GM19328 (cell line): ENCODE measurements around the gene SLC35B4.
A peak's percentile ranks its signal among the peaks of the same experiment; 100 is the strongest.
"Not testable (repeated sequence)": the region's sequence is repeated elsewhere in the genome, so short reads cannot be mapped to it uniquely, and the experiment has no call there.

ENCODE experiments used
- ATAC-seq: cut with Tn5 transposase; IDR thresholded peaks from one replicate; pipeline ENCODE4 v1.9.1; 2021; ENCODE audit warnings: mild to moderate bottlenecking, moderate library complexity; ENCODE audit not compliant: unreplicated experiment

SLC35B4 gene

GRCh38 chr7:134295982-134296381 is 20.7 kb downstream of the SLC35B4 start:
- ATAC-seq, result not testable (repeated sequence)

- ATAC-seq, result peak; percentile 100
Measured at GRCh38 chr7:134293002-134293740, 23.6 kb downstream of the SLC35B4 start.

- no peak for ATAC-seq
Measured at GRCh38 chr7:134290286-134290685, 26.4 kb downstream of the SLC35B4 start.

- no peak for ATAC-seq
Measured at GRCh38 chr7:134289841-134290240, 26.9 kb downstream of the SLC35B4 start.

- no peak for ATAC-seq
Measured at GRCh38 chr7:134289423-134289822, 27.3 kb downstream of the SLC35B4 start.

- no peak for ATAC-seq
Measured at GRCh38 chr7:134287916-134288659, 28.6 kb downstream of the SLC35B4 start.

- ATAC-seq, result no peak
Measured at GRCh38 chr7:134284952-134285351, 31.8 kb downstream of the SLC35B4 start.

- ATAC-seq, result no peak
Measured at GRCh38 chr7:134284011-134284410, 32.7 kb downstream of the SLC35B4 start.

- ATAC-seq, result no peak
Measured at GRCh38 chr7:134280508-134280907, 36.2 kb downstream of the SLC35B4 start.

GRCh38 chr7:134279898-134280297 is 36.8 kb downstream of the SLC35B4 start:
- ATAC-seq, result no peak

- no peak for ATAC-seq
Measured at GRCh38 chr7:134279336-134279735, 37.4 kb downstream of the SLC35B4 start.

- no peak for ATAC-seq
Measured at GRCh38 chr7:134278502-134279153, 38.1 kb downstream of the SLC35B4 start.

GRCh38 chr7:134276951-134277350 is 39.8 kb downstream of the SLC35B4 start:
- ATAC-seq, result no peak

- ATAC-seq, result no peak
Measured at GRCh38 chr7:134262322-134262721, 54.4 kb downstream of the SLC35B4 start.

GRCh38 chr7:134255814-134256213 is 60.9 kb downstream of the SLC35B4 start:
- no peak for ATAC-seq

GRCh38 chr7:134254311-134254710 is 62.4 kb downstream of the SLC35B4 start:
- no peak for ATAC-seq

- no peak for ATAC-seq
Measured at GRCh38 chr7:134248196-134248595, 68.5 kb downstream of the SLC35B4 start.

GRCh38 chr7:134246761-134247160 is 70.0 kb downstream of the SLC35B4 start:
- ATAC-seq, result no peak

- no peak for ATAC-seq
Measured at GRCh38 chr7:134246347-134246746, 70.4 kb downstream of the SLC35B4 start.

- no peak for ATAC-seq
Measured at GRCh38 chr7:134245253-134245652, 71.5 kb downstream of the SLC35B4 start.
